ENCODE measurements around the gene USP44.

Gene USP44

GRCh38 chr12:95473884-95474659, 77.2 kb downstream of the USP44 start, which contains the start of gene METAP2:
Gene METAP2 (plus strand): TSS chr12:95474152. CDS start chr12:95474180, 28 bp downstream.
- H3K4me1 ChIP-seq (ENCODE audit: low read depth, poor library complexity, severe bottlenecking) = peaks cover 32% of the 10 kb centered on the region
- peak within 1 kb of the TSS; percentile 88 for H2AFZ ChIP-seq (ENCODE audit: low read depth)
- H3K36me3 ChIP-seq (ENCODE audit: insufficient read depth) = peaks cover 7% of the 10 kb centered on the region; the same call in 1 of the 2 replicates
- peak within 1 kb of the TSS; percentile 88 for H3K27ac ChIP-seq
- H3K4me3 ChIP-seq (IDR thresholded peaks at IDR 0.05; ENCODE audit: insufficient read depth, low read depth, low read length) = no peak within 1 kb of the TSS
- peak within 1 kb of the TSS; percentile 95 for H3K9ac ChIP-seq
- H4K20me1 ChIP-seq (ENCODE audit: insufficient read depth) = no peaks in the 10 kb centered on the region
- no peak for TF ChIP-seq CTCF (conservative IDR thresholded peaks at IDR 0.05; ENCODE audit: low read depth, low read length)
- H3K79me2 ChIP-seq (ENCODE audit: insufficient read depth, low read depth) = peaks cover 52% of the 10 kb centered on the region
- H3K4me2 ChIP-seq = peak within 1 kb of the TSS; percentile 90
- no peaks in the 10 kb centered on the region for H3K27me3 ChIP-seq (ENCODE audit: insufficient read depth, low read depth)

- H3K9ac ChIP-seq = peak overlapping the region; percentile 95
- no peaks in the 10 kb centered on the region for H3K27me3 ChIP-seq (ENCODE audit: insufficient read depth, low read depth)
- H3K4me3 ChIP-seq (IDR thresholded peaks at IDR 0.05; ENCODE audit: insufficient read depth, low read depth, low read length) = no peak overlapping the region
- peaks cover 2% of the 10 kb centered on the region; the same call in 1 of the 2 replicates for H3K36me3 ChIP-seq (ENCODE audit: insufficient read depth)
- H3K79me2 ChIP-seq (ENCODE audit: insufficient read depth, low read depth) = peaks cover 45% of the 10 kb centered on the region
- peak overlapping the region; percentile 88 for H2AFZ ChIP-seq (ENCODE audit: low read depth)
- no peak for TF ChIP-seq CTCF (conservative IDR thresholded peaks at IDR 0.05; ENCODE audit: low read depth, low read length)
- no peaks in the 10 kb centered on the region for H4K20me1 ChIP-seq (ENCODE audit: insufficient read depth)
- H3K27ac ChIP-seq = peak overlapping the region; percentile 88
- H3K4me1 ChIP-seq (ENCODE audit: low read depth, poor library complexity, severe bottlenecking) = peaks cover 28% of the 10 kb centered on the region
- H3K4me2 ChIP-seq = peak overlapping the region; percentile 90
Measured at GRCh38 chr12:95473231-95473883, 77.9 kb downstream of the USP44 start.

- H3K27me3 ChIP-seq (ENCODE audit: insufficient read depth, low read depth) = no peaks in the 10 kb centered on the region
- H2AFZ ChIP-seq (ENCODE audit: low read depth) = no peak overlapping the region
- H3K36me3 ChIP-seq (ENCODE audit: insufficient read depth) = no peaks in the 10 kb centered on the region
- H3K9ac ChIP-seq = no peak overlapping the region
- peaks cover 10% of the 10 kb centered on the region for H3K4me1 ChIP-seq (ENCODE audit: low read depth, poor library complexity, severe bottlenecking)
- H3K4me3 ChIP-seq (IDR thresholded peaks at IDR 0.05; ENCODE audit: insufficient read depth, low read depth, low read length) = no peak overlapping the region
- no peaks in the 10 kb centered on the region for H4K20me1 ChIP-seq (ENCODE audit: insufficient read depth)
- TF ChIP-seq CTCF (conservative IDR thresholded peaks at IDR 0.05; ENCODE audit: low read depth, low read length) = no peak
- no peak overlapping the region for H3K4me2 ChIP-seq
- H3K79me2 ChIP-seq (ENCODE audit: insufficient read depth, low read depth) = peaks cover 14% of the 10 kb centered on the region
- H3K27ac ChIP-seq = no peak overlapping the region
Measured at GRCh38 chr12:95470300-95470699, 81.0 kb downstream of the USP44 start.
